HL-60/S4 (cell line): Measurements from ENCODE around the gene KCTD17.

Experiments used
- in situ Hi-C: fragments of 300-500 bp; cut with MboI; formaldehyde crosslinking; loops from 2 replicates; pipeline ENCODE4 v1.14.3; 2022; ENCODE audit warnings: low sequenced_read_pairs

Gene KCTD17

GRCh38 chr22:37019309-37020191, 32.0 kb upstream of the KCTD17 start, which contains the start of the genes MPST and TST:
Gene MPST, plus strand, starts transcription at chr22:37019742. Its CDS starts 95 bp downstream, at chr22:37019837.
Gene TST, minus strand, starts transcription at chr22:37019447. Its CDS starts 715 bp downstream, at chr22:37018732.
- in situ Hi-C loops, result loop anchor here (25.0 kb wide), 1 partner anchor 482 kb away; the partner anchor contains the start of gene EIF3D

GRCh38 chr22:37020192-37020479, 31.4 kb upstream of the KCTD17 start:
- in situ Hi-C loops, result loop anchor here (25.0 kb wide), 1 partner anchor 483 kb away; the partner anchor contains the start of gene EIF3D

GRCh38 chr22:37021041-37021440, 30.5 kb upstream of the KCTD17 start:
- in situ Hi-C loops, result loop anchor here (25.0 kb wide), 1 partner anchor 484 kb away; the partner anchor contains the start of gene EIF3D

- in situ Hi-C loops, result loop anchor here (25.0 kb wide), 1 partner anchor 485 kb away; the partner anchor contains the start of gene EIF3D
These were observed 29.6 kb upstream of the KCTD17 start for GRCh38 chr22:37021710-37022482.

GRCh38 chr22:37022483-37023337, 28.8 kb upstream of the KCTD17 start:
- in situ Hi-C loops, result loop anchor here (25.0 kb wide), 1 partner anchor 485 kb away; the partner anchor contains the start of gene EIF3D

GRCh38 chr22:37023743-37024338, 27.7 kb upstream of the KCTD17 start:
- in situ Hi-C loops, result loop anchor here (25.0 kb wide), 1 partner anchor 487 kb away; the partner anchor contains the start of gene EIF3D

GRCh38 chr22:37024339-37025157, 27.0 kb upstream of the KCTD17 start:
- in situ Hi-C loops, result loop anchor here (25.0 kb wide), 1 partner anchor 487 kb away; the partner anchor contains the start of gene EIF3D

- in situ Hi-C loops, result no loop called here
These were observed 26.0 kb upstream of the KCTD17 start for GRCh38 chr22:37025500-37026070.

- in situ Hi-C loops, result no loop called here
These were observed 25.2 kb upstream of the KCTD17 start for GRCh38 chr22:37026325-37026724.

GRCh38 chr22:37027556-37027955, 24.0 kb upstream of the KCTD17 start:
- in situ Hi-C loops, result no loop called here

GRCh38 chr22:37028692-37029674, 22.6 kb upstream of the KCTD17 start:
- in situ Hi-C loops, result no loop called here

- in situ Hi-C loops, result no loop called here
These were observed 20.8 kb upstream of the KCTD17 start for GRCh38 chr22:37030560-37031281.

GRCh38 chr22:37032134-37032534, 19.4 kb upstream of the KCTD17 start:
- in situ Hi-C loops, result no loop called here

- in situ Hi-C loops, result no loop called here
These were observed 18.7 kb upstream of the KCTD17 start for GRCh38 chr22:37032535-37033460.

GRCh38 chr22:37033605-37034430, 17.7 kb upstream of the KCTD17 start:
- in situ Hi-C loops, result no loop called here
